Uterus (tissue), 2 donors: ENCODE data around the gene PML.

ENCODE experiments used
- POLR2A ChIP-seq, 2 donors: fragments of 450-650 bp; IDR thresholded peaks; one replicate each; pipeline ENCODE4 v1.6.1; 2016; ENCODE audit warnings: antibody characterized with exemption in 2 of 2, mild to moderate bottlenecking in 1 of 2, moderate library complexity in 1 of 2
- TF ChIP-seq, protein P1 (sequence below), 4 experiments: fragments of 200-600 bp in 2 of 4; fragments of 450-650 bp in 2 of 4; sonication (generic) in 2 of 4; IDR thresholded peaks; one replicate each; pipeline ENCODE4 v1.5.1; 2016 to 2019; ENCODE audit warnings: antibody characterized with exemption in 4 of 4, mild to moderate bottlenecking in 2 of 4, moderate library complexity in 1 of 4

DNA sequence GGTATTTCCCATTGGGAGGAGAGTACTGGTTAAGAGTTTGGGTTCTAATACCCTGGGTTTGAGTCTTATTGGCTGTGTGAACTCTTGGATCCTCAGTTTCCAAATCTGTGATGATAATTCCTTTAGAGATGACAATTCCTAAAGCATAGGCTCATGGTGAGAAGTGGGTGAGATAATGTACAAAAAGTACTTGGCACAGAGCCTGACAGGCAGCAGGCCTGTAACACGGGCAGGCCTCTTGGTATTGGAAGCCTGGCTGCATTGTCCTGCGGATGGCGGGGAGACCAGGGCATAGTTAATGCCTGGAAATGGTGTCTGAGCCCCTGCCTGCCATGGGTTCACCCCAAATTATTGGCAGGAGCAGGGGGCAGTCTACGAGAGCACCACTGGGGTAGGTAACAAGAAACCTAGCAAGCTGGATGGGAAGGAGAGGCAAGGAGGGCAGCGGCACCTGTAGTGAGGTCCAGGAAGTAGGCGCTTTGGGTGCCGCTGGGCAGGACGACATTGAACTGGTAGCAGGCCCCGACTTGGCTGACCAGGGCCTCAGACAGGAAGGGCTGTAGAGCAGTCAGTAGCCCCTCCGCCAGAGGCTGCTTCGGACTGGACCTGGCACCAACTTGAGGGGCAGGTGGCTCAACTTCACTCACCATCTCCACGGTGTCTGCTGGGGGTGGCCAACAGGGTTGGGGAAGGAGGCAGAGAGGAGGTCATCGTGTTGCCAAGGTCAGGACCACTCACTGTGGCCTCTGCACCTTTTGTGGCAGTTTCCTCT lies 10.1 kb upstream of the PML start:
- TF ChIP-seq, protein P1, sequence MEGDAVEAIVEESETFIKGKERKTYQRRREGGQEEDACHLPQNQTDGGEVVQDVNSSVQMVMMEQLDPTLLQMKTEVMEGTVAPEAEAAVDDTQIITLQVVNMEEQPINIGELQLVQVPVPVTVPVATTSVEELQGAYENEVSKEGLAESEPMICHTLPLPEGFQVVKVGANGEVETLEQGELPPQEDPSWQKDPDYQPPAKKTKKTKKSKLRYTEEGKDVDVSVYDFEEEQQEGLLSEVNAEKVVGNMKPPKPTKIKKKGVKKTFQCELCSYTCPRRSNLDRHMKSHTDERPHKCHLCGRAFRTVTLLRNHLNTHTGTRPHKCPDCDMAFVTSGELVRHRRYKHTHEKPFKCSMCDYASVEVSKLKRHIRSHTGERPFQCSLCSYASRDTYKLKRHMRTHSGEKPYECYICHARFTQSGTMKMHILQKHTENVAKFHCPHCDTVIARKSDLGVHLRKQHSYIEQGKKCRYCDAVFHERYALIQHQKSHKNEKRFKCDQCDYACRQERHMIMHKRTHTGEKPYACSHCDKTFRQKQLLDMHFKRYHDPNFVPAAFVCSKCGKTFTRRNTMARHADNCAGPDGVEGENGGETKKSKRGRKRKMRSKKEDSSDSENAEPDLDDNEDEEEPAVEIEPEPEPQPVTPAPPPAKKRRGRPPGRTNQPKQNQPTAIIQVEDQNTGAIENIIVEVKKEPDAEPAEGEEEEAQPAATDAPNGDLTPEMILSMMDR (IDR thresholded peaks at IDR 0.05), result no peak
- TF ChIP-seq POLR2A (IDR thresholded peaks at IDR 0.05), result no peak
